Dendritic cell treated with granulocyte-macrophage colony-stimulating factor and Interleukin-4, amounts not matched to agents 40 ng/mL and 50 ng/mL, for 4 days (primary cell): ENCODE measurements around the gene MOCS1.

Experiments
- H3K27ac Mint-ChIP-seq: one replicate; pipeline ENCODE4 v1.8.0; 2022; ENCODE audit warnings: mild to moderate bottlenecking, mixed read lengths
- H3K27me3 Mint-ChIP-seq: one replicate; pipeline ENCODE4 v1.8.0; 2022; ENCODE audit warnings: mild to moderate bottlenecking, mixed read lengths
- H3K36me3 Mint-ChIP-seq: one replicate; pipeline ENCODE4 v1.8.0; 2022; ENCODE audit warnings: low read depth, mixed read lengths
- H3K4me1 Mint-ChIP-seq: one replicate; pipeline ENCODE4 v1.8.0; 2022; ENCODE audit warnings: low read depth, mixed read lengths
- H3K4me3 Mint-ChIP-seq: one replicate; pipeline ENCODE4 v1.8.0; 2022; ENCODE audit warnings: mild to moderate bottlenecking, moderate library complexity, mixed read lengths
- H3K9me3 Mint-ChIP-seq: one replicate; pipeline ENCODE4 v1.8.0; 2022; ENCODE audit warnings: mixed read lengths
- intact Hi-C: fragments of 100-400 bp; cut with micrococcal nuclease; formaldehyde crosslinking; loops from one replicate; pipeline ENCODE4 v1.15.0; 2022

MOCS1 gene

GRCh38 chr6:39938773-39939654 lies 4.8 kb upstream of the MOCS1 start:
- peaks cover 5% of the 10 kb centered on the region for H3K4me1 Mint-ChIP-seq

GRCh38 chr6:39937686-39938333 lies 3.5 kb upstream of the MOCS1 start:
- H3K9me3 Mint-ChIP-seq = no peaks in the 10 kb centered on the region
- peaks cover 5% of the 10 kb centered on the region for H3K4me1 Mint-ChIP-seq
- no peaks in the 10 kb centered on the region for H3K36me3 Mint-ChIP-seq
- no peak overlapping the region for H3K27ac Mint-ChIP-seq
- intact Hi-C loops = no loop called here
- H3K27me3 Mint-ChIP-seq = peaks cover 34% of the 10 kb centered on the region
- no peak overlapping the region for H3K4me3 Mint-ChIP-seq

More at GRCh38 chr6:39938773-39939654, 4.8 kb upstream of the MOCS1 start:
- H3K36me3 Mint-ChIP-seq = no peaks in the 10 kb centered on the region
- intact Hi-C loops = no loop called here
- no peaks in the 10 kb centered on the region for H3K9me3 Mint-ChIP-seq
- no peak overlapping the region for H3K4me3 Mint-ChIP-seq
- H3K27ac Mint-ChIP-seq = no peak overlapping the region
- H3K27me3 Mint-ChIP-seq = peaks cover 22% of the 10 kb centered on the region

DNA sequence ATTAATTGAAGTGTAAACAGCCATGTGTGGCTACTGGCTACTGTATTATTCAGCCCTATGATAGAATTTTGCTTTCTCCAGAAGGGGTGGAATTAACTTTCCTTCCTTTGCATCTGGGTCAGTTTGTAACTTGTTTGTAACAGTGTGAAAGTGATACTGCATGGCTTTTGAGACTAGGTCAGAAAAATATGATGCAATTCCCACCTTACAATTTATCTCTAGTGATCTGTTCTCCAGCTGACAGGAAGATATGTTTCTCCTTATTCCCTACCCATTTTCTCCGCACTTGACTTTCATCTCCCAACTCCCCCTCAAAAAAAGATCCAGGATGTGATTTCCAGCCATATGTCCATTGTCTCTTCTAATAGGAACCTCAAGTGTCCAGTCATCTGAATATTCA lies 2.6 kb upstream of the MOCS1 start:
- H3K36me3 Mint-ChIP-seq = no peaks in the 10 kb centered on the region
- peaks cover 5% of the 10 kb centered on the region for H3K4me1 Mint-ChIP-seq
- no peak overlapping the region for H3K4me3 Mint-ChIP-seq
- no peaks in the 10 kb centered on the region for H3K9me3 Mint-ChIP-seq
- intact Hi-C loops = no loop called here
- peaks cover 38% of the 10 kb centered on the region for H3K27me3 Mint-ChIP-seq
- H3K27ac Mint-ChIP-seq = no peak overlapping the region

DNA sequence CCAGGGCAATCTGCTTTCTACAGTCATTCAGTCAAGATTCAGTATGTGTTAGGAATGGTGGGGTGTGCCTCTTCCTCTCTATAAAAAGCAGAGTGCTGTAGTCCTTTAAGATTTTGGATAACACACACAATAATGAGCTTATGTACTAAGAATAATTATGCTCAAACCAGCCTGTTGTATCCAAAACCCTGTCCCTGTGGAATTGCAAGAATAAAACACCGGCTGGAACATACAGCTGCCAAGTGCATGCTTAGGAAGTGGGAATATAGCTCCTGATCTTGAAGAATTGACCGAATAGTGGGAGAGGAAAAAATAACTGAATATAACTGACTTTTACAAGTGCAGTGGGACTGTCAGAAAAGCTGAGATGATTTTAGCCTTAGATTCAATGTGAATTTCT lies 979 bp upstream of the MOCS1 start:
- Mint-ChIP-seq H3K27me3 (peaks cover 41% of the 10 kb centered on the region), H3K27ac (no peak overlapping the region), H3K9me3 (no peaks in the 10 kb centered on the region), H3K36me3 (no peaks in the 10 kb centered on the region), H3K4me1 (peaks cover 5% of the 10 kb centered on the region), H3K4me3 (no peak overlapping the region)
- intact Hi-C loops = no loop called here

DNA sequence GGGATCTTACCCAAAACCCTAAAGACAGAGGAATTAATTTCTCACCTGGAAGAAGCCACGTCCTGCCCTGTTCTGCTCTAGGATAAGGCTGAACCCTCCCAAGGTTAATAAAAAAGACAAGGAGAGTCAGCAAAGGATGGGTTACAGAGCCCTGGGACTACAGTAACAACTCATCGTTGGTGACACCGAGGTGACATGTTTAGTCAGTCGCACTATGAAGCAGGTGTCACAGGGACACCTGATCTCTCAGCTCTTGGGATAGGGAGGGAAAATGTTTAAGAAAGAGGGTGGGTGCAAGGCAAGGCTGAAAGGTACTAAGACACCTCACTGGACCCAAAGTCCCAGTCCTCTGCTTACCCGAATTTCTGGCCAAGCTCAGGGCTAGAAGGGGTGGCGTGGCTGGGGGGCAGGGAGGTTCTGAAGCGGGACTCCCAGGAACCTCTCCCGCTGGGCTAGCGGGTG lies 562 bp downstream of the MOCS1 start:
- Mint-ChIP-seq H3K27ac (no peak overlapping the region), H3K27me3 (peaks cover 41% of the 10 kb centered on the region)

GRCh38 chr6:39932386-39932910 lies 1.8 kb downstream of the MOCS1 start:
- peaks cover 39% of the 10 kb centered on the region for H3K27me3 Mint-ChIP-seq
- H3K4me3 Mint-ChIP-seq = no peak overlapping the region
- H3K4me1 Mint-ChIP-seq = peaks cover 5% of the 10 kb centered on the region
- H3K36me3 Mint-ChIP-seq = no peaks in the 10 kb centered on the region
- no peak overlapping the region for H3K27ac Mint-ChIP-seq
- intact Hi-C loops = no loop called here
- H3K9me3 Mint-ChIP-seq = no peaks in the 10 kb centered on the region

More for the DNA sequence above, 562 bp downstream of the MOCS1 start:
- peaks cover 5% of the 10 kb centered on the region for H3K4me1 Mint-ChIP-seq
- intact Hi-C loops = no loop called here
- peak overlapping the region; percentile 24 for H3K4me3 Mint-ChIP-seq
- no peaks in the 10 kb centered on the region for H3K9me3 Mint-ChIP-seq
- H3K36me3 Mint-ChIP-seq = no peaks in the 10 kb centered on the region

DNA sequence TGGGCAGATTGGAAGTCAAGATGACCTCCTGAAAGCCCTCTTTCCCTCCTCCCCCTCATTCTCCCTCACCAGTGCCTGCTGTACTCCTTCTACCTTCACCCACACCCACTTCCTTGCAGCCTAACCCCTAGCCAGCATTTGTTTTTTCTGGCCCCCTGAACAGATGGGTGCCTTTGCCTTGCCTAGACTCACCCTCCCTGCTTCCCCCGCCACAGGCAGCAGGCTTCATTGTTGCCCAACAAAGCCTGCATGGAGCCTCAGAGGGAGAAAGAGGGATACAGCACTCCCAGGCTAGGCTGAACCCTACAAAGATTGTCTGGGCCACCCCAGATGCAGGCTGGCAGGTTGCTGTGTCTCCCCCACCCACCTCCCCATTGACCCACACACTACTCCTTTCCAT lies 2.7 kb downstream of the MOCS1 start:
- no peaks in the 10 kb centered on the region for H3K36me3 Mint-ChIP-seq
- intact Hi-C loops = no loop called here
- no peaks in the 10 kb centered on the region for H3K9me3 Mint-ChIP-seq
- peaks cover 34% of the 10 kb centered on the region for H3K27me3 Mint-ChIP-seq
- peaks cover 5% of the 10 kb centered on the region for H3K4me1 Mint-ChIP-seq
- no peak overlapping the region for H3K27ac Mint-ChIP-seq
- no peak overlapping the region for H3K4me3 Mint-ChIP-seq

- H3K27ac Mint-ChIP-seq = no peak overlapping the region
- H3K4me3 Mint-ChIP-seq = no peak overlapping the region
- H3K27me3 Mint-ChIP-seq = peaks cover 27% of the 10 kb centered on the region
- peaks cover 5% of the 10 kb centered on the region for H3K4me1 Mint-ChIP-seq
- H3K9me3 Mint-ChIP-seq = no peaks in the 10 kb centered on the region
- intact Hi-C loops = no loop called here
- no peaks in the 10 kb centered on the region for H3K36me3 Mint-ChIP-seq
These were observed 3.7 kb downstream of the MOCS1 start for GRCh38 chr6:39930540-39930939.

- no peaks in the 10 kb centered on the region for H3K9me3 Mint-ChIP-seq
- peaks cover 5% of the 10 kb centered on the region for H3K4me1 Mint-ChIP-seq
- H3K4me3 Mint-ChIP-seq = no peak overlapping the region
- H3K27me3 Mint-ChIP-seq = peaks cover 21% of the 10 kb centered on the region
- no peaks in the 10 kb centered on the region for H3K36me3 Mint-ChIP-seq
- H3K27ac Mint-ChIP-seq = no peak overlapping the region
- intact Hi-C loops = no loop called here
These were observed 4.4 kb downstream of the MOCS1 start for GRCh38 chr6:39929733-39930461.

DNA sequence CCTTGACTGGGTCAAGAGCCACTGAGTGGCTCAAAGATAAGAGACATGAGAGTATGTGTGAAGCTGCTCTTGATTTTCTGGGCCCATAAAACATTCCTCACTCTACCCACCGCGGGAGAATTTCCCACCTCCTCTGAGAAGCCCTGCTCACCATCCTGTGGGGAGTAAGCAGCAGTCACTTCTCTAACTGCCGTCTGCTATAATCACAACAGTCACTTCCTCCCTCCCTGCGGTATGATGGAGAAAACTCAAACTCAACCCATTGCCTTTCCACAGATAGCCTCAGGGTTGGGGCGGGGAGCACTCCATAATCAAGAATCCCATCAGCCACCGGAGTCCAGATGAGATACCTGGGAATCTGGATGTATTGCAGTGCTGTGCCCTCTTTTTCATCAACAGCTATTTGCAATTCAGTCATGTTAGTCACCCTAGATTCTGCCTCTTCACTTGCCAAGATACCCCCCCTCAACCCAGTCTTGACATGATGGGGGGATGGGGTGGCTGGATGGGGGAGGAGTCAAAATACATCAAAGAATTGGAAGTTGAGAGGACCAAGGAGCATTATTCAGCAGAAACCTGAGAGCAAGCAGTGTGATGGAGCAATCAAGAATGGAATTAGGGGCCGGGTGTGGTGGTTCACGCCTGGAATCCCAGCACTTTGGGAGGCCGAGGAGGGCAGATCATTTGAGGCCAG lies 5.1 kb downstream of the MOCS1 start:
- intact Hi-C loops = no loop called here
- Mint-ChIP-seq H3K36me3 (no peaks in the 10 kb centered on the region), H3K27me3 (peaks cover 19% of the 10 kb centered on the region), H3K4me1 (no peaks in the 10 kb centered on the region), H3K9me3 (no peaks in the 10 kb centered on the region), H3K4me3 (no peak overlapping the region), H3K27ac (no peak overlapping the region)

- Mint-ChIP-seq H3K4me1 (no peaks in the 10 kb centered on the region), H3K27ac (no peak overlapping the region), H3K9me3 (no peaks in the 10 kb centered on the region)
These were observed 7.1 kb downstream of the MOCS1 start for GRCh38 chr6:39927159-39927558.

GRCh38 chr6:39926668-39927067 lies 7.6 kb downstream of the MOCS1 start:
- H3K4me1 Mint-ChIP-seq = no peaks in the 10 kb centered on the region
- peaks cover 2% of the 10 kb centered on the region for H3K27me3 Mint-ChIP-seq
- H3K4me3 Mint-ChIP-seq = no peak overlapping the region
- intact Hi-C loops = no loop called here
- no peak overlapping the region for H3K27ac Mint-ChIP-seq
- no peaks in the 10 kb centered on the region for H3K36me3 Mint-ChIP-seq
- H3K9me3 Mint-ChIP-seq = no peaks in the 10 kb centered on the region

More at GRCh38 chr6:39927159-39927558, 7.1 kb downstream of the MOCS1 start:
- intact Hi-C loops = no loop called here
- Mint-ChIP-seq H3K4me3 (no peak overlapping the region), H3K27me3 (peaks cover 6% of the 10 kb centered on the region), H3K36me3 (no peaks in the 10 kb centered on the region)

DNA sequence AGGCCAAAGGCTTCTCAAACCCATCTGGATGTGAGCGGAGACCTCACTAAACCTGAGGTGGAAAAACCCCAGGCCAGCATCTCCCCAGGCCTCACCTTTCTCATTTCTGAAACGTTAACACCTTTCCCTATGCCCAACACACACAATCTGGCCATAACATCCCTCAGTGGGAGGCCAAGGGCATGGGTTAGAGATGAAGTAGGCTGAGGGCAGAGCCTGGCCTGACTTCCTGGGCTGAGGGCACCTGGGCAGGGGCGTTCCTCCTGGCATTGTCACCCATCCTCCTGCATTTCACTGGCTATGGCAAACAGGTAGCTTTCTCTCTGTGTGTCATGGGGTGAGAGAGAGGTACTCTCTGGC lies 8.4 kb downstream of the MOCS1 start:
- Mint-ChIP-seq H3K27ac (no peak overlapping the region), H3K9me3 (no peaks in the 10 kb centered on the region), H3K27me3 (no peaks in the 10 kb centered on the region), H3K4me1 (no peaks in the 10 kb centered on the region), H3K4me3 (no peak overlapping the region), H3K36me3 (no peaks in the 10 kb centered on the region)
- intact Hi-C loops = no loop called here
